HG03175 (cell line): ENCODE measurements around the gene GOT1.

Experiments
- ATAC-seq: cut with Tn5 transposase; IDR thresholded peaks from one replicate; pipeline ENCODE4 v1.9.1; 2021; ENCODE audit warnings: mild to moderate bottlenecking, moderate library complexity; ENCODE audit not compliant: unreplicated experiment

The GOT1 gene

GRCh38 chr10:99430451-99431189 is at the start of gene GOT1:
Gene GOT1, minus strand, starts transcription at chr10:99430624. Its CDS starts 59 bp downstream, at chr10:99430565.
- ATAC-seq: peak; percentile 96

GRCh38 chr10:99470327-99470726 is 39.9 kb upstream of the GOT1 start:
- ATAC-seq: no peak

GRCh38 chr10:99467236-99467999 is 37.0 kb upstream of the GOT1 start:
- no peak for ATAC-seq

- ATAC-seq: no peak
These were observed 36.3 kb upstream of the GOT1 start for GRCh38 chr10:99466632-99467223.

- no peak for ATAC-seq
These were observed 30.8 kb upstream of the GOT1 start for GRCh38 chr10:99461230-99461629.

- ATAC-seq: no peak
These were observed 29.6 kb upstream of the GOT1 start for GRCh38 chr10:99460070-99460469.

- ATAC-seq: no peak
These were observed 28.8 kb upstream of the GOT1 start for GRCh38 chr10:99459217-99459616.

GRCh38 chr10:99457813-99458212 is 27.4 kb upstream of the GOT1 start:
- no peak for ATAC-seq

- ATAC-seq: no peak
These were observed 26.5 kb upstream of the GOT1 start for GRCh38 chr10:99456931-99457288.

GRCh38 chr10:99456207-99456930 is 25.9 kb upstream of the GOT1 start:
- no peak for ATAC-seq

- ATAC-seq: no peak
These were observed 21.6 kb upstream of the GOT1 start for GRCh38 chr10:99451981-99452380.

GRCh38 chr10:99451499-99451788 is 21.0 kb upstream of the GOT1 start:
- ATAC-seq: no peak

GRCh38 chr10:99450624-99451498 is 20.4 kb upstream of the GOT1 start:
- no peak for ATAC-seq

- ATAC-seq: no peak
These were observed 19.7 kb upstream of the GOT1 start for GRCh38 chr10:99450156-99450555.

- ATAC-seq: no peak
These were observed 18.6 kb upstream of the GOT1 start for GRCh38 chr10:99449023-99449422.

GRCh38 chr10:99444383-99445045 is 14.1 kb upstream of the GOT1 start:
- no peak for ATAC-seq

- ATAC-seq: no peak
These were observed 13.1 kb upstream of the GOT1 start for GRCh38 chr10:99443500-99443899.

- no peak for ATAC-seq
These were observed 12.0 kb upstream of the GOT1 start for GRCh38 chr10:99442394-99442793.

- no peak for ATAC-seq
These were observed 8.5 kb upstream of the GOT1 start for GRCh38 chr10:99438890-99439289.

- ATAC-seq: no peak
These were observed 5.7 kb upstream of the GOT1 start for GRCh38 chr10:99435986-99436638.
